GM10266 (cell line): Measurements from ENCODE around the gene TSR1.

ENCODE experiments used
- DNase-seq: peaks from one replicate; pipeline ENCODE4 v3.0.0; 2012; ENCODE audit errors: extremely low spot score
- TF ChIP-seq, protein P1 (sequence below): IDR thresholded peaks from 2 replicates; pipeline ENCODE4 v1.5.1; 2012; ENCODE audit warnings: mild to moderate bottlenecking, low read depth; ENCODE audit not compliant: control insufficient read depth, insufficient read depth; ENCODE audit errors: missing control alignments

TSR1 gene

DNA sequence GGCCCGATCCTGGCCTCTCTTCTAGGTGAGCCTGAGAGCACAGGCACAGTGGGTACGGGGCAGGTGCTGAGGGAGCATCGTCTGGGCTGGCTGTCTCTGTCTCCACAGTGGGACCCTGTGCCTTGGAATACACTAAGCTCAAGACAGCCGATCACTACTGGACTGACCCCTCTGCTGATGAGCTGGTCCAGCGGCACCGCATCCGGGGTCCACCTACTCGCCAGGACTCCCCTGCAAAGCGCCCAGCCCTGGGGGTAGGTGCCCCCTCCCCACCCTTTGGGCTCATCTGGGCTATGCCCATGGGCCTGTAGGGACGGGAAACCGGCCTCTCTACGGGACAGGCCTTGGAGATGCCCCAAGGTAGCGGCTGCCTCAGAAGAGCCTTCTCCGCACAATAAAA, 26.6 kb upstream of the TSR1 start:
- DNase-seq = no peak
- TF ChIP-seq, protein P1, sequence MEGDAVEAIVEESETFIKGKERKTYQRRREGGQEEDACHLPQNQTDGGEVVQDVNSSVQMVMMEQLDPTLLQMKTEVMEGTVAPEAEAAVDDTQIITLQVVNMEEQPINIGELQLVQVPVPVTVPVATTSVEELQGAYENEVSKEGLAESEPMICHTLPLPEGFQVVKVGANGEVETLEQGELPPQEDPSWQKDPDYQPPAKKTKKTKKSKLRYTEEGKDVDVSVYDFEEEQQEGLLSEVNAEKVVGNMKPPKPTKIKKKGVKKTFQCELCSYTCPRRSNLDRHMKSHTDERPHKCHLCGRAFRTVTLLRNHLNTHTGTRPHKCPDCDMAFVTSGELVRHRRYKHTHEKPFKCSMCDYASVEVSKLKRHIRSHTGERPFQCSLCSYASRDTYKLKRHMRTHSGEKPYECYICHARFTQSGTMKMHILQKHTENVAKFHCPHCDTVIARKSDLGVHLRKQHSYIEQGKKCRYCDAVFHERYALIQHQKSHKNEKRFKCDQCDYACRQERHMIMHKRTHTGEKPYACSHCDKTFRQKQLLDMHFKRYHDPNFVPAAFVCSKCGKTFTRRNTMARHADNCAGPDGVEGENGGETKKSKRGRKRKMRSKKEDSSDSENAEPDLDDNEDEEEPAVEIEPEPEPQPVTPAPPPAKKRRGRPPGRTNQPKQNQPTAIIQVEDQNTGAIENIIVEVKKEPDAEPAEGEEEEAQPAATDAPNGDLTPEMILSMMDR = no peak

DNA sequence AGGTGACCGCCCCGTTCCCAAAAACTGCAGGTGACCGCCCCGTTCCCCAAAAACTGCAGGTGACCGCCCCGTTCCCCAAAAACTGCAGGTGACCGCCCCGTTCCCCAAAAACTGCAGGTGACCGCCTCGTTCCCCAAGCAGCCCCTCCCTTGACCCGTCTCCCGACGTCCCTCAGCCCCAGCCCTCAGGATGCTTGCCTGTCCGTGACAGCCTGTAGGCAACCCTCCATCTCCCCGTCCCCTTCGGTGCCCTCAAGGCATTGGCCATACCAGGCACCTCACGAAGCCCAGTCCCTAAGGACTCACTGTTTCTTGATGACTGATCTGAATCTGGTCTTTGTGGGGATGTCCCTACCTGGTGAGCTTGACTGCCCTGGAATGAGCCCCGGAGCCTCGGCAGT, 26.2 kb upstream of the TSR1 start:
- no peak for DNase-seq
- TF ChIP-seq, protein P1 = no peak

DNA sequence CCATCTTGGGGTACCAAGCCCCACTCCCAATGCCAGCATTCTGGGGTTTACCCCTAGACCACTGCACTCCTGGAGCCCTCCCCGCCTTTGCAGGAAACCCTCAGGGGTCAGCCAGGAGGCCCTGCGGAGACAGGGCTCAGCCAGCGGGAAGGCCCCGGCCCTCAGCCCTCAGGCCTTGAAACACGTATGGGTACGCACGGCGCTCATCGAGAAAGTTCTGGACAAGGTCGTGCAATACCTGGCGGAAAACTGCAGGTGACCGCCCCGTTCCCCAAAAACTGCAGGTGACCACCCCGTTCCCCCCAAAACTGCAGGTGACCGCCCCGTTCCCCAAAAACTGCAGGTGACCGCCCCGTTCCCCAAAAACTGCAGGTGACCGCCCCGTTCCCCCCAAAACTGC, 25.8 kb upstream of the TSR1 start:
- DNase-seq = no peak
- TF ChIP-seq, protein P1 = no peak

DNA sequence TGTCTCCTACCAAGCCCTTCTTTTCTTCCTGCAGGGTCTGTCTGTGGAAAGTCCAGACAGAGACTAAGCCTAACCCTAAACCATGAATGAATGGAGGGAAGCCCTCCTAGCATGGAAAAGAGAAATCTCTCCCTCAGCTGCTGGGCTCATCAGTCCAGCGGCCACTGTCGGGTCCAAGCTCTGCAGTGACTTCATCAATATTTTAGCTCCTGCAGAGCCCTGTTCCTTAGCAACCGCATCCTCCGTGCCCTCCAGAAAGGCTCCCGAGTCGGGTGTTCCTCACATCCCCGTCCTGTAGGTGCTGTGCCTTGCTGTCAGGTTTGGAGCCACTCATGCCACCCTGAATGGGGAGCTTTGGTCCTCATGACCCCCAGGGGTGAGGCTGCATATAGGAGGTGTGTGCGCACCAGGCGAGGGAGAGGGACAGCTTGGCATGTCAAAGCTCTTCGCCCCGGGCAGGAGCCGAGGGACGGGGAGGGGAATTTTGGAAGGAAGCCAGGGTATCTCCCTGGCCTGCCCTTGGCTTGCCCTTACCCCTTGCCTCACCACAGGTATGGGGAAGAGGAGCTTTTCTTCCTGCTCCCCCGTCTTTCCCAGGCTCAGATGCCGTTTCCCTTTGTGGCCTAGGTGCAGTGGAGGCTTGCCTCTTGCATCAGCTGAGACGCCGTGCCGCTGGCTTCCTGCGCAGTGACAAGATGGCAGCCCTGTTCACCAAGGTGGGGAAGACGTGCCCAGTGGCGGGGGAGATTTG, 24.9 kb upstream of the TSR1 start:
- TF ChIP-seq, protein P1 = no peak
- DNase-seq = no peak

DNA sequence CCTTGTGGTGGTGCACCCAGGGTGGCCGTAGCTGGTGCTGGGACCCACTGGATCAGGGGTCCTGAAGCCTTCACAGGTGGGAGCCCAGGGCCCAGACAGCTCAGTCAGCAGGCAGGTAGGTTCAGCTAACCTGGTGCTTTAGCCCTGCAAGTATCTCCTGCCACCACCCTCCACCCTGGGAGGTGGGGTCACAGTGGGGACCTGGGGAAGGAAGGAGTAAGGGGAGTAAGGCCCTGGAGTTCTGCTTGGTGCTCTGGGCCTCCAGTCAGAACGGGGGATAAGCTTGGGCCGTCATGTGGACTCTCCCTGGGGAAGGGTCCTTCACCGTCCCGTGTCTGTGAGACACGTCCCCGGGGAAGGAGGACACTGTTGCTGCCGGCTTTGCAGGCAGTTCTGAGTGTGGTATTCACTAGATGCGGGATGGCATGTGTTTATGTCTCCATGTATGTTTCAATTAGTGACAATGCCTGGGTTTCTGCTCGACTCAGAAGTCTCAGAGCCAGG, 21.7 kb upstream of the TSR1 start:
- no peak for DNase-seq
- TF ChIP-seq, protein P1 = no peak

DNA sequence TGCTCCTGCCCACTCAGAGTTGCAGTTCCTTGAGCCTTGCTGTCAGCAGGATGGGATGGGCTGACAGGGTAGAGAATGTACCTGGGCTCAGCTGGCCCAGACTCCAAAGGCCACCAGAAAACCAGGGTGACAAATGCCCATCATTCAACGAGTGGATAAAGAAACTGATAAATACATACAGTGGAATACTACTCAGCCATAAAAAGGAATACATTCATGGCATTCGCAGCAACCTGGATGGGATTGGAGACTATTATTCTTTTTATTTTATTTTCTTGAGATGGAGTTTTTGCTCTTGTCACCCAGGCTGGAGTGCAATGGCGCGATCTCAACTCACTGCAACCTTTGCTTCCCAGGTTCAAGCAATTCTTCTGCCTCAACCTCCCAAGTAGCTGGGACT, 21.0 kb upstream of the TSR1 start:
- TF ChIP-seq, protein P1 = no peak
- no peak for DNase-seq

DNA sequence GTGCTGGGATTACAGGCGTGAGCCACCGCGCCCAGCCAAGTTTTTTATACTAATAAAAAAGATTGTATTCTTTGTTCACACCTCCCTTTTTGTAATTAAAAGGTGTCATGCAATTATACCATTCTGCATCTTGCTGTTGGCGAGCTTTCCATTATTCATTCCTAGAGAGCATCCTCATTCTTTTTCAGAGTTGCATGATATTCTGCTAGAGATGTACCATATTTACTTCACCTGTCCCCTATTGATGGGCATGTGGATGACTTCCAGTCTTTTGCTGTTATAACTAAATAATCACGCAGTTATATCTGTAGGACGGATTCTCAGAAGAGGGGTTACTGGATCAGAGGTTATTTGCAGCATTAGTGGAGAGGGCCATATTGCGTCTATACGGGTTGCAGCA, 18.1 kb upstream of the TSR1 start:
- no peak for DNase-seq
- TF ChIP-seq, protein P1 = no peak
